LHCN-M2 (cell line): ENCODE data around the gene LCE1C. TPM values are rescaled to one million over a fixed set of nuclear protein-coding genes. Genes with fewer than 3 reads are reported as not detected.

Experiments used
- DNase-seq: peaks from one replicate; pipeline ENCODE4 v3.0.0-alpha.2; 2012; ENCODE audit warnings: low read depth
- total RNA-seq: library from RNA; depleted of rRNA; stranded (reverse); fragments of >200 nt; gene quantifications from 2 replicates; pipeline ENCODE4 v1.2.3, GENCODE V29; 2014; rRNA removed

Gene LCE1C
- total RNA-seq, 1 experiment from 2014 or later: not detected

- no peak for DNase-seq
Observed at GRCh38 chr1:152760551-152761190, 45.8 kb downstream of the LCE1C start.

- no peak for DNase-seq
Observed at GRCh38 chr1:152759453-152760173, 46.8 kb downstream of the LCE1C start.

GRCh38 chr1:152758636-152759035 lies 47.8 kb downstream of the LCE1C start:
- no peak for DNase-seq

- peak; percentile 25 for DNase-seq
Observed at GRCh38 chr1:152757747-152758146, 48.7 kb downstream of the LCE1C start, which contains the start of gene KPRP. Gene KPRP (plus strand): TSS chr1:152758025. CDS start chr1:152759589, 1,564 bp downstream.

- peak; percentile 23 for DNase-seq
Observed at GRCh38 chr1:152756872-152757271, 49.6 kb downstream of the LCE1C start.

Other genes starting within 250 kb of the LCE1C start
- not detected in 2 replicates for gene LCE3E, start 239.9 kb downstream of the LCE1C start, total RNA-seq
- 0.32 and 0.69 TPM in 2 replicates for gene LCE3D, start 226.1 kb downstream of the LCE1C start, total RNA-seq
- gene LCE3C, start 206.4 kb downstream of the LCE1C start, total RNA-seq: not detected in 2 replicates
- gene LCE3B, start 192.8 kb downstream of the LCE1C start, total RNA-seq: not detected in 2 replicates
- not detected in 2 replicates for gene LCE3A, start 183.5 kb downstream of the LCE1C start, total RNA-seq
- gene LCE2D, start 143.3 kb downstream of the LCE1C start, total RNA-seq: not detected in 2 replicates
- gene LCE2C, start 131.4 kb downstream of the LCE1C start, total RNA-seq: not detected in 2 replicates
- gene LCE2B, start 120.5 kb downstream of the LCE1C start, total RNA-seq: not detected in 2 replicates
- not detected in 2 replicates for gene LCE2A, start 108.3 kb downstream of the LCE1C start, total RNA-seq
- gene LCE4A, start 98.5 kb downstream of the LCE1C start, total RNA-seq: not detected in 2 replicates
- 0.13 TPM in 1 of 2 replicates, not detected in the other for gene KPRP, start 48.6 kb downstream of the LCE1C start, total RNA-seq
- not detected in 2 replicates for gene LCE1F, start 31.5 kb downstream of the LCE1C start, total RNA-seq
- gene LCE1E, start 20.4 kb downstream of the LCE1C start, total RNA-seq: not detected in 2 replicates
- not detected in 2 replicates for gene LCE1D, start 9.9 kb downstream of the LCE1C start, total RNA-seq
- not detected in 2 replicates for gene LCE1B, start 5.3 kb upstream of the LCE1C start, total RNA-seq
- gene LCE1A, start 20.8 kb upstream of the LCE1C start, total RNA-seq: not detected in 2 replicates
- not detected in 2 replicates for gene LCE6A, start 36.2 kb upstream of the LCE1C start, total RNA-seq
- not detected in 2 replicates for gene LCE7A, start 53.3 kb upstream of the LCE1C start, total RNA-seq
- gene SMCP, start 71.7 kb upstream of the LCE1C start, total RNA-seq: not detected in 2 replicates
- gene IVL, start 101.9 kb upstream of the LCE1C start, total RNA-seq: not detected in 2 replicates
- not detected in 2 replicates for gene SPRR5, start 140.6 kb upstream of the LCE1C start, total RNA-seq
- not detected in 2 replicates for gene SPRR4, start 164.0 kb upstream of the LCE1C start, total RNA-seq
- gene SPRR1A, start 177.4 kb upstream of the LCE1C start, total RNA-seq: not detected in 2 replicates
- not detected in 2 replicates for gene SPRR3, start 195.1 kb upstream of the LCE1C start, total RNA-seq
- not detected in 2 replicates for gene SPRR1B, start 224.6 kb upstream of the LCE1C start, total RNA-seq
- not detected in 2 replicates for gene SPRR2D, start 234.5 kb upstream of the LCE1C start, total RNA-seq